Ectodermal cell (in vitro differentiated cells): ENCODE results near the gene COL13A1.

Experiments
- H3K27ac ChIP-seq: 2 replicates; pipeline ENCODE4 v1.7.0; 2013; ENCODE audit warnings: mild to moderate bottlenecking, low read depth, low read length; ENCODE audit not compliant: insufficient read depth, poor library complexity, severe bottlenecking
- H3K27me3 ChIP-seq: 2 replicates; pipeline ENCODE4 v1.7.0; 2013; ENCODE audit warnings: mild to moderate bottlenecking, low read length; ENCODE audit not compliant: insufficient read depth, control insufficient read depth, poor library complexity, severe bottlenecking
- H3K36me3 ChIP-seq: one replicate; pipeline ENCODE4 v1.7.0; 2013; ENCODE audit warnings: low read length; ENCODE audit not compliant: control insufficient read depth, insufficient read depth
- H3K4me1 ChIP-seq: one replicate; pipeline ENCODE4 v1.7.0; 2013; ENCODE audit warnings: low read length; ENCODE audit not compliant: control insufficient read depth, insufficient read depth
- H3K4me3 ChIP-seq: 2 replicates; pipeline ENCODE4 v1.7.0; 2013; ENCODE audit warnings: low read depth, low read length, control low read depth; ENCODE audit not compliant: insufficient read depth
- H3K9me3 ChIP-seq: 2 replicates; pipeline ENCODE4 v1.7.0; 2013; ENCODE audit warnings: mild to moderate bottlenecking, low read length, moderate library complexity; ENCODE audit not compliant: control insufficient read depth
- WGBS, 2 experiments: methylation state at CpG; one replicate each; pipeline ENCODE4 v1.1.7; 2013; ENCODE audit warnings: missing lambda C conversion rate in 2 of 2; 5-methylcytosine and 5-hydroxymethylcytosine counted together

COL13A1 gene

DNA sequence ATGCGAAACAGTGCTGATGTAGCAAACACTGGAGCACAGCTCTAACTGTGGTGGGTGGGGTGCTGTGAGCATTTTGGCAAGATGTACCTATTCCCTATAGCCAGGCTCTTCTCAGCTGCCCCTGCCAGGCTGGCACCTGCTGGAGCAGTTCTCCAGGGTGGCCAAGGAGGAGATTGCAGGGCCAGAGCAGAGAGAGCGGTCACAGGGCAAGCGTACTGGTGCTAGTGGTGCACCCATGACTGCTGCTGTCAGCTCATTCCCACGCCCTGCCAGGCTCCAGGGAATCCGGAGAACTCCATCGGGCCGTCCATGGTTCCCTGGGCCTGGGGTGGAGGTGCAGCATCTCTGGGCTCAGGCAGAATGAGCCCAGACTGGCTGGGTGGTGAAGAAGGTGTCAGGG, 2.1 kb downstream of the COL13A1 start:
- Histone ChIP-seq H3K4me3 (no peak overlapping the region), H3K27me3 (peaks cover 36% of the 10 kb centered on the region), H3K27ac (no peak overlapping the region)

DNA sequence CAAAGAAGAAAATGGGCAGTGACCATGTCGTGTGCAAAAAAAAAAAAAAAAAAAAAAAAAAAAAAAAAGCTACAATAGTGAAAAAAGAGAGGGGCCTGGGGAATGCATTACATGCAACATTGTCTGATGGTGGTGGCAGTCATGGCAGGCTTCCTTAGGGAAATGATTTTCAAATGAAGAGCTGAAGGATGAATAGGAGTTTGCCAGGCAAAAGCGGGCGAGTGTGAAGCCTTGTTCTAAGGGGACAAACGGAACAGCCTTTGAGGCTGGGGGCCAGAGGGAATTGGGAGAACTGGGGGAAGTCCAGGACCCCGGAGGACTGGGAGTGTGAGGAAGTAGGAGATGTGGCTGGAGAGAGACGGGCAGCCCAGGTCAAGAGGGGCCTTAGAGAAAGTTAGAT, 3.1 kb downstream of the COL13A1 start:
- Histone ChIP-seq H3K4me3 (no peak overlapping the region), H3K27ac (no peak overlapping the region), H3K27me3 (peaks cover 36% of the 10 kb centered on the region), H3K9me3 (no peaks in the 10 kb centered on the region), H3K4me1 (peaks cover 12% of the 10 kb centered on the region), H3K36me3 (no peaks in the 10 kb centered on the region)
- 86 to 89% methylated on average over 6 of the region's 6 CpGs for WGBS, 2 experiments

More for the DNA sequence above, 2.1 kb downstream of the COL13A1 start:
- WGBS, 2 experiments = 87 to 89% methylated on average over 7 of the region's 7 CpGs
- no peaks in the 10 kb centered on the region for H3K36me3 ChIP-seq
- no peaks in the 10 kb centered on the region for H3K9me3 ChIP-seq
- H3K4me1 ChIP-seq = peaks cover 10% of the 10 kb centered on the region

DNA sequence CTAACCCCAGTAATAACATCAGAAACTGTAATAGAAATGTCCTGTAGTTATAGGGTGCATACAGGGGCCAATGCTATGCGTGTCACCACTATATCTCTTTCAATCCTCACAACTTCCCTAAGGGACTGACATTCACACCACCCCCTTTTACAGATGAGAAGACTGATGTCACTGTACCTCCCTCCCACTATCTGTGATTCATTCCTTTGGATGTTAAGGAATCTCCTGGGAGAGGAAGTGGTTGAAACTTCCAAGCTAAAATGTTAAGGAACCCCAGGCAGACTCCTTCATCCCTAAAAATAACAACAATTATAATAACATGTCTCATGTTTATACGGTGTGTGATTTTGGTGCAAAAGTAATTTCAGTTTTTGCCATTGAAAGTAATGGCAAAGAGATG, 5.4 kb downstream of the COL13A1 start:
- Histone ChIP-seq H3K27ac (no peak overlapping the region), H3K36me3 (no peaks in the 10 kb centered on the region), H3K4me3 (no peak overlapping the region), H3K27me3 (peaks cover 21% of the 10 kb centered on the region), H3K9me3 (no peaks in the 10 kb centered on the region), H3K4me1 (peaks cover 21% of the 10 kb centered on the region)
- 88 to 95% methylated on average over 2 of the region's 2 CpGs for WGBS, 2 experiments

DNA sequence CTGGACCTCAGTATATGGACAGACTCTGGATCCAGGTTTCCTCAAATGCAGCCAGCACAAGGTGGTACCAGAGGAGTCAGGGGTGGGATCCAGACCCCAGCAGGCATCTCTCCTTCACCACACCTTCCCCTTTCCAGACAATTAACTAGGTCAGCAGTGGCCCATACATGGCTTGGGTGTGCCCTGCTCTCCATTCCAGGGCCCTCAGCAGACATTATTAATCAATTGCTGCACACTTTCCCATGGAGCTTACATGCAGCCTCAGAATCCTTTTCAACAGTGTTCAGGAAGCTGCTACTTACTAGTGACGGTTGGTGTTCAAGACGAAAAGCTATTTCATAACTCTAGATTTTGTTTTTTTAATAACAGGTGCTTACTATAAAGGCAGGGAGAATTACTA, 6.0 kb downstream of the COL13A1 start:
- Histone ChIP-seq H3K27ac (no peak overlapping the region), H3K4me1 (peaks cover 21% of the 10 kb centered on the region)

DNA sequence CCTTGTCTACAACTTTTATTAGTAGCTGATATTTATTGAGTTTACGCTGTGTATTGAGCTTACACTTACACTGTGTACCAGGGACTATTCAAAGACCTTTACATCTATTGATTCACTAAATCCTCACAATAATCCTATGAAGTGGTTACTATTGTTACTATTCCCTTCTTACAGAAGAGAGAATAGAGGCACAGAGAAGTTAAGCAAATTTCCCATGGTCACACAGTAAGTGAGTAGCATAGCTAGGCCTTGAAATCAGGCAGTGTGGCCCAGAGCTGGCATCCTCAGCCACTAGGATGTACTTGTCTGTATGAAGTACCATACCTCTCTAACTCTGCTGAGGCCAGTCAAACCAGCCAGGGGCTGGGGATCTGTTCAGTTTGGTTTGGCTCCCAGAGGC, 7.6 kb downstream of the COL13A1 start:
- 100% methylated on average over 1 of the region's 1 CpG; no CpG with 5 or more reads in 1 of the 2 experiments for WGBS, 2 experiments

More for the DNA sequence above, 6.0 kb downstream of the COL13A1 start:
- no peak overlapping the region for H3K4me3 ChIP-seq
- no peaks in the 10 kb centered on the region for H3K36me3 ChIP-seq
- H3K27me3 ChIP-seq = peaks cover 15% of the 10 kb centered on the region
- WGBS, 2 experiments = 66 to 79% methylated on average over 2 of the region's 2 CpGs
- no peaks in the 10 kb centered on the region for H3K9me3 ChIP-seq

DNA sequence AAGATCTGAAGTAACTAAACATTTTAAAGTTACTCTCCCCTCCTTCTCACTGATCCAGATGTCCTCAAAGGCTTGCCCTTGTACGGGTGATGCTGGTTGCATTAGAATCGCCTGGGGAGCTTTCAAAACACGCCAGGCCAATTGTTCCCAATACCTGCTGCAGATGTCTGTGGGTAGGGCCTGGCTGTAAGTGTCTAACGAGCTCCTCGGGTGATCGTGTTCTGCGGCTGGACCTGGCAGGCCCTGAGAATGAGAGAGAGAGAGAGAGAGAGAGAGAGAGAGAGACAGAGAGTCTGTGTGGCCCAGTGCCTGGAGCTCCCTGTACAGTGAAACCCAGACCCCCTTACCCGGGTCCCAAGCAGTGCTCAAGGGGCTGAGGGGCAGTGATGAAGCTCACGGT, 8.4 kb downstream of the COL13A1 start:
- Histone ChIP-seq H3K36me3 (no peaks in the 10 kb centered on the region), H3K9me3 (no peaks in the 10 kb centered on the region), H3K4me1 (peaks cover 17% of the 10 kb centered on the region), H3K27me3 (no peaks in the 10 kb centered on the region), H3K4me3 (no peak overlapping the region), H3K27ac (no peak overlapping the region)
- 73% methylated on average over 9 of the region's 9 CpGs for WGBS, 2 experiments

More for the DNA sequence above, 7.6 kb downstream of the COL13A1 start:
- no peak overlapping the region for H3K27ac ChIP-seq
- H3K27me3 ChIP-seq = no peaks in the 10 kb centered on the region
- peaks cover 21% of the 10 kb centered on the region for H3K4me1 ChIP-seq
- no peaks in the 10 kb centered on the region for H3K9me3 ChIP-seq
- H3K4me3 ChIP-seq = no peak overlapping the region
- no peaks in the 10 kb centered on the region for H3K36me3 ChIP-seq

DNA sequence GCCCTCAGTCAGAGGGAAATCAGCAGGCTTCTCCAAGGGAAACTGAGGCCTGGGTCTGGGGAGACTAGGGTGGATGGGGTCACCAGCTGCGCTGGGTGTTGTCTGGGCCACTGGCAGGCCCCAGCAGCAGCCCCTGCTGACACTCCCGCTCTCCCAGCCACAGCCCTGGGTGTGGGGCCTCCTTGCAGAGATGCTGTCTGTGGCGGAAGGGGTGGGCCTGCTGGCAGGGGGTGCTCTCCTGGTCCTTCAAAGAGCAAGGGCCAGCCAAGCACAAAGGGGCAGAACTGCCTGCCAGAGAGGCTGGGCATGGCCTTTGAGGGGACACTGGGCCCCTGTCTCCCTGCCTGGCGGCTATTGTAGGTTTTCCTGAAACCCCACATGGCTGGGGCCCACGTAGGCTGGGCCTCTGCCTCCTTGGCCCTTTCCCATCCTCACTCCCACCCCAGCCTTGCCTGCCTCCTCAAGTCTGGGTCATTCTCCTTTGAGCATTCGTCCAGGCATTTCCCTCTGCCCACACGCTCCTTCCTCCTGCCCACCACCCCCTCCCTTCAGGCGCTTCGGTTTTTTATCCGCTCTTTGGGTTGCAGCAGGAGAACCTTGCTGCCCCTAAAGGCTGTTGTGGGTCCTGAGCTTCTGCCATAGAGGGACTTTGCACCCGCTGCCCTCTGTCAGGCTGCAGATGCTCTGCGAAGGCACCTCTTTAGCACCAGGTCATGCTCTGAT, 9.1 kb downstream of the COL13A1 start:
- Histone ChIP-seq H3K4me1 (peaks cover 16% of the 10 kb centered on the region), H3K9me3 (no peaks in the 10 kb centered on the region), H3K4me3 (no peak overlapping the region), H3K36me3 (no peaks in the 10 kb centered on the region), H3K27ac (no peak overlapping the region), H3K27me3 (no peaks in the 10 kb centered on the region)
- 70 to 75% methylated on average over 12 of the region's 12 CpGs for WGBS, 2 experiments

DNA sequence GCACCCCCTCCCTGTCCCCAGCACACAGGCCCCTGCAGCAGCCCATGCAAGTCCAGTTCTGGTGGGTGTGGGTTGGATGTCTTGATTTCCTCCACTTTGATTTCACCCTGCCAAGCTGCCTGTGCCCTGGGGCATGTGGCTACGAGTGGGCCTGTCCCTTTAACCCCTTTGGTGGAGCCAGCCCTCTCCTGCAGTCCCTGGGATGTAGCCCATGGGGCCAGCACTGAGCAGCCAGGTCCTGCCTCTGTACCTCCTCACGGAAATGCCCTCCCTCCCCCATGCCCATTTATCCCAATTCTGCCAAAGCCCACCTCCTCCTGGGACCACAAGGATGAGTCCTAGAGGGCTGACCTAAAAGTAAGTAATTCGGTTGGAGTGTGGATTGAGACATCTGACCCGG, 11.9 kb downstream of the COL13A1 start:
- H3K4me1 ChIP-seq = peaks cover 16% of the 10 kb centered on the region
- no peaks in the 10 kb centered on the region for H3K27me3 ChIP-seq
- H3K4me3 ChIP-seq = no peak overlapping the region
- 70 to 72% methylated on average over 4 of the region's 4 CpGs for WGBS, 2 experiments
- H3K27ac ChIP-seq = no peak overlapping the region
- no peaks in the 10 kb centered on the region for H3K9me3 ChIP-seq
- no peaks in the 10 kb centered on the region for H3K36me3 ChIP-seq

DNA sequence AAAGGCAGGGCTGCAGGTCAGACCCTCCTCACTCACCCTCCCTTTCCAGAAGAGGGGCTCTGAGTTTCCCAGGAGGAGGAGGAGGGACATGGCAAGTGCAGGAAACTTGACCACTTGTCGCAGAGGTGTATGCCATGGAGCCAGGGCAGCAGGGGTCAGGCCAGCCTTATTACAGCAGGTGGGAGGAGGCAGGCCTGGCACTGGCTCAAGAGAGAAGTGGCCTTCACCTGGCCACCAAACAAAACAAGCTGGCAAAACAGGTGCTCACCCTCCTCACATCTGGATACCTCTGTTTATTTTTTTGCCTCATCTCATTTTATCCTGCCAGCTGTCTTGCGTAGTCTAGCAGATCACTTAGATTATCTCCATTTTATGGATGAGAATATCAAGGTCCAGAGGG, 12.5 kb downstream of the COL13A1 start:
- Histone ChIP-seq H3K27ac (no peak overlapping the region), H3K27me3 (no peaks in the 10 kb centered on the region), H3K9me3 (no peaks in the 10 kb centered on the region), H3K4me3 (no peak overlapping the region), H3K4me1 (peaks cover 16% of the 10 kb centered on the region), H3K36me3 (no peaks in the 10 kb centered on the region)
- 85 to 97% methylated on average over 2 of the region's 2 CpGs for WGBS, 2 experiments

DNA sequence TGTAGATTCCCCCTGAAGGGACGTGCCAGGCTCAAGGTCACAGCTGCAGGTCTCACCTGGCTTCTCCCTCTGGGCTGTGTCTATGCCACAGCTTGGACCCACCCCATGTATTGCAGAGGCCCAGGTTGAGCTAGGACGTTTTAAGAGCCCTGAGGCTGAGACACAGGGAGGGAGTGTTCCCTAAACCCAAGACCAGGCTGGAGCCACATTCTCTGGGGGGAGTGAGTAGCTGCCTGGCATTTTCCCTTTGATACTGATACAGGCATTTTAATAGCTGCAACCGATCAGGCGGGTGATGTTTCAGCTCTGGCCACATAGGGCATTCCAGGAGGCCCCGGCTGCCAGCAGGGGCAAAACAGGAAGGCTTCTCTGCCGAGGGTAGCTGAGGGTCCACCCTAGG, 13.4 kb downstream of the COL13A1 start:
- no peaks in the 10 kb centered on the region for H3K27me3 ChIP-seq
- 88 to 92% methylated on average over 6 of the region's 6 CpGs for WGBS, 2 experiments
- no peaks in the 10 kb centered on the region for H3K36me3 ChIP-seq
- H3K9me3 ChIP-seq = no peaks in the 10 kb centered on the region
- no peak overlapping the region for H3K27ac ChIP-seq
- H3K4me1 ChIP-seq = peaks cover 11% of the 10 kb centered on the region
- no peak overlapping the region for H3K4me3 ChIP-seq
